SK-N-SH (cell line): ENCODE data around the gene ERH. TPM values are rescaled to one million over a fixed set of nuclear protein-coding genes. Genes with fewer than 3 reads are reported as not detected.
A peak's percentile ranks its signal among the peaks of the same experiment; 100 is the strongest.

Experiments
- CTCF ChIA-PET: fragments of 300-600, 350-600 bp; formaldehyde crosslinking; extraction: SDS; loops from one replicate; lab custom pipeline; 2021; lab: Yijun Ruan, JAX
- POLR2A ChIA-PET: fragments of 350-600 bp; sonication (Branson Sonifier 250); formaldehyde crosslinking; extraction: SDS; loops from one replicate; lab custom pipeline; 2020; ENCODE audit warnings: antibody characterized with exemption, inconsistent platforms; lab: Yijun Ruan, JAX
- DNase-seq: peaks from one replicate; pipeline ENCODE4 v3.0.0; 2012
- H2AFZ ChIP-seq: fragments of 200-600 bp; sonication (generic); 2 replicates; pipeline ENCODE4 v1.8.1; 2016; ENCODE audit warnings: antibody characterized with exemption, mild to moderate bottlenecking, low read depth
- H3F3A ChIP-seq: fragments of 200-600 bp; sonication (generic); replicated peaks from 2 replicates; pipeline ENCODE3; 2016; ENCODE audit warnings: antibody characterized with exemption, mild to moderate bottlenecking; ENCODE audit not compliant: insufficient read depth
- H3K27ac ChIP-seq, 2 experiments: fragments of 200-500 bp in 1 of 2; fragments of 200-600 bp in 1 of 2; sonication (Bioruptor generic) in 1 of 2; sonication (generic), shearing (Covaris generic) in 1 of 2; 2 replicates each; pipeline versions ENCODE4 v1.5.1 to v1.6.1; 2014 to 2016; ENCODE audit warnings: low read depth in 2 of 2, inconsistent platforms in 1 of 2, low read length in 1 of 2, mild to moderate bottlenecking in 1 of 2, mixed read lengths in 1 of 2
- H3K27me3 ChIP-seq: fragments of 200-600 bp; sonication (generic), shearing (Covaris generic); 2 replicates; pipeline ENCODE4 v1.6.1; 2016; ENCODE audit warnings: mixed run types; ENCODE audit not compliant: insufficient read depth
- H3K36me3 ChIP-seq, 2 experiments: fragments of 200-500 bp in 1 of 2; fragments of 200-600 bp in 1 of 2; sonication (Bioruptor generic) in 1 of 2; sonication (generic) in 1 of 2; replicated peaks in 1 of 2; 2 replicates each; pipeline versions ENCODE3 to v1.5.1; 2014 to 2016; ENCODE audit warnings: low read length in 1 of 2, mild to moderate bottlenecking in 1 of 2; ENCODE audit not compliant: insufficient read depth in 2 of 2, control insufficient read depth in 1 of 2
- H3K4me1 ChIP-seq, 2 experiments: fragments of 200-500 bp in 1 of 2; fragments of 200-600 bp in 1 of 2; sonication (Bioruptor generic) in 1 of 2; sonication (generic), shearing (Covaris generic) in 1 of 2; 2 replicates each; pipeline versions ENCODE4 v1.5.1 to v1.6.1; 2014 to 2016; ENCODE audit warnings: low read depth in 1 of 2, low read length in 1 of 2, mixed run types in 1 of 2; ENCODE audit not compliant: insufficient read depth in 2 of 2, control insufficient read depth in 1 of 2
- H3K4me2 ChIP-seq: fragments of 200-600 bp; sonication (generic), shearing (Covaris generic); 2 replicates; pipeline ENCODE4 v1.6.1; 2017; ENCODE audit warnings: mixed run types
- H3K4me3 ChIP-seq, 2 experiments: fragments of 200-500 bp in 1 of 2; fragments of 200-600 bp in 1 of 2; sonication (Bioruptor generic) in 1 of 2; sonication (generic), shearing (Covaris generic) in 1 of 2; 2 replicates each; pipeline versions ENCODE4 v1.5.1 to v1.8.1; 2014 to 2016; ENCODE audit warnings: low read depth in 2 of 2, inconsistent platforms in 1 of 2, low read length in 1 of 2, mild to moderate bottlenecking in 1 of 2, mixed read lengths in 1 of 2, moderate library complexity in 1 of 2
- H3K79me2 ChIP-seq: fragments of 200-600 bp; sonication (generic); 2 replicates; pipeline ENCODE4 v1.8.1; 2017; ENCODE audit warnings: mild to moderate bottlenecking; ENCODE audit not compliant: insufficient read depth
- H3K9ac ChIP-seq: fragments of 200-600 bp; sonication (generic); 2 replicates; pipeline ENCODE4 v1.6.1; 2017; ENCODE audit warnings: mixed run types
- H3K9me2 ChIP-seq: fragments of 200-600 bp; sonication (generic); 2 replicates; pipeline ENCODE4 v1.6.1; 2017; ENCODE audit warnings: mixed run types
- H3K9me3 ChIP-seq: fragments of 200-600 bp; sonication (generic); 2 replicates; pipeline ENCODE4 v1.6.1; 2017; ENCODE audit warnings: mixed run types, mild to moderate bottlenecking, moderate library complexity
- H4K20me1 ChIP-seq: fragments of 200-600 bp; sonication (generic); 2 replicates; pipeline ENCODE4 v1.6.1; 2017; ENCODE audit warnings: mild to moderate bottlenecking, mixed run types; ENCODE audit not compliant: insufficient read depth
- CHD2 ChIP-seq: fragments of 150-350 bp; IDR thresholded peaks from 2 replicates; pipeline ENCODE4 v1.6.1; 2018; ENCODE audit warnings: low read length; ENCODE audit not compliant: partially characterized antibody
- CTCF ChIP-seq: fragments of 200-600 bp; sonication (generic); IDR thresholded peaks from 2 replicates; pipeline ENCODE4 v1.6.1; 2017; ENCODE audit warnings: antibody characterized with exemption, mild to moderate bottlenecking, moderate library complexity
- ELF1 ChIP-seq: IDR thresholded peaks from 2 replicates; pipeline ENCODE4 v1.4.0; 2012
- EZH2phosphoT487 ChIP-seq: fragments of 200-600 bp; sonication (generic); IDR thresholded peaks from 2 replicates; pipeline ENCODE4 v1.6.1; 2017; ENCODE audit warnings: low read depth, mixed run types, mild to moderate bottlenecking, antibody characterized with exemption, moderate library complexity, borderline replicate concordance
- FOXM1 ChIP-seq: IDR thresholded peaks from 2 replicates; pipeline ENCODE4 v1.4.0; 2012; ENCODE audit warnings: low read depth, mild to moderate bottlenecking
- GATA2 ChIP-seq: sonication (generic); formaldehyde crosslinking; IDR thresholded peaks from 2 replicates; pipeline ENCODE4 v1.5.0; 2020; ENCODE audit warnings: mild to moderate bottlenecking, missing genetic modification reagents
- MEF2A ChIP-seq: IDR thresholded peaks from 2 replicates; pipeline ENCODE4 v1.4.0; 2012; ENCODE audit warnings: low read depth, borderline replicate concordance
- MXI1 ChIP-seq: IDR thresholded peaks from 2 replicates; pipeline ENCODE4 v1.6.1; 2012; ENCODE audit warnings: mild to moderate bottlenecking, low read depth, low read length, improper control_type of control experiment
- PBX3 ChIP-seq: IDR thresholded peaks from 2 replicates; pipeline ENCODE4; 2012
- RAD21 ChIP-seq: IDR thresholded peaks from 2 replicates; pipeline ENCODE4 v1.6.1; 2012; ENCODE audit warnings: mild to moderate bottlenecking, low read length
- RCOR1 ChIP-seq: fragments of 150-350 bp; IDR thresholded peaks from 2 replicates; pipeline ENCODE4 v1.6.1; 2017; ENCODE audit warnings: antibody characterized with exemption, low read length
- RFX5 ChIP-seq: IDR thresholded peaks from 2 replicates; pipeline ENCODE4 v1.6.1; 2012; ENCODE audit warnings: mild to moderate bottlenecking, improper control_type of control experiment, low read length
- RXRA ChIP-seq: IDR thresholded peaks from 2 replicates; pipeline ENCODE4 v1.4.0; 2012; ENCODE audit warnings: low read depth, mild to moderate bottlenecking, borderline replicate concordance
- SIN3A ChIP-seq: IDR thresholded peaks from 2 replicates; pipeline ENCODE4 v1.6.1; 2012; ENCODE audit warnings: low read depth, mild to moderate bottlenecking, low read length, moderate library complexity, borderline replicate concordance
- SMC3 ChIP-seq: IDR thresholded peaks from 2 replicates; pipeline ENCODE4 v1.6.1; 2012; ENCODE audit warnings: low read depth, low read length, improper control_type of control experiment
- TAF1 ChIP-seq: IDR thresholded peaks from 2 replicates; pipeline ENCODE4 v1.6.1; 2012; ENCODE audit warnings: low read depth, mild to moderate bottlenecking, low read length, moderate library complexity, borderline replicate concordance
- TCF12 ChIP-seq: IDR thresholded peaks from 2 replicates; pipeline ENCODE4 v1.4.0; 2012
- TEAD4 ChIP-seq: IDR thresholded peaks from 2 replicates; pipeline ENCODE4 v1.4.0; 2012; ENCODE audit warnings: mild to moderate bottlenecking, borderline replicate concordance; ENCODE audit not compliant: insufficient read depth
- USF1 ChIP-seq: IDR thresholded peaks from 2 replicates; pipeline ENCODE4 v1.4.0; 2012; ENCODE audit warnings: low read depth, borderline replicate concordance
- USF2 ChIP-seq: fragments of 150-350 bp; IDR thresholded peaks from 2 replicates; pipeline ENCODE4 v1.6.1; 2017; ENCODE audit warnings: antibody characterized with exemption, low read length, low read depth, borderline replicate concordance
- WGBS: methylation state at CpG from one replicate; pipeline ENCODE4 v1.1.6; 2017; ENCODE audit warnings: low lambda C conversion rate; 5-methylcytosine and 5-hydroxymethylcytosine counted together
- polyA plus RNA-seq, 3 experiments: library from polyadenylated mRNA; depleted of rRNA; stranded (reverse); fragments of >200 nt; gene quantifications; 2 replicates each; pipeline ENCODE4 v1.2.3, GENCODE V29; 2012

ERH gene
- polyA plus RNA-seq, 1 of the 3 experiments (the other 2 are of a cell fraction), result 186 TPM

GRCh38 chr14:69363055-69363454 lies 35.0 kb downstream of the ERH start:
- 39% methylated on average over 3 of the region's 9 CpGs for whole genome bisulfite sequencing
- no peak overlapping the region for H3K4me3 ChIP-seq
- TF ChIP-seq CTCF, result peak; percentile 54
- TF ChIP-seq RAD21, result peak; percentile 84
- 0 out of 2 replicates have a peak, but pooled peaks have one; percentile 22 for TF ChIP-seq RCOR1
- peak; percentile 67 for TF ChIP-seq GATA2 (CRISPR knock-in tag)
- TF ChIP-seq USF1, result no peak
- TF ChIP-seq CHD2, result no peak
- TF ChIP-seq SMC3, result peak; percentile 75
- TF ChIP-seq, all 33 proteins: peak for 5
- ChIA-PET POLR2A (no interaction called here), CTCF (interaction anchor here (0.6 to 9.0 kb wide), 30 partner anchors 8 to 234 kb away, joined by 3 to 92 read pairs (median 6); partner anchors contain the start of gene GALNT16)
- Histone ChIP-seq H3F3A (no peaks in the 10 kb centered on the region), H3K27me3 (no peaks in the 10 kb centered on the region), H3K4me2 (no peak overlapping the region), H3K4me1 (peaks cover 0 to 7% of the 10 kb centered on the region in 2 experiments; a peak in 1 of 4 replicates), H3K9ac (no peak overlapping the region), H3K27ac (no peak overlapping the region), H3K9me3 (no peaks in the 10 kb centered on the region), H2AFZ (no peak overlapping the region), H3K9me2 (no peaks in the 10 kb centered on the region), H3K79me2 (no peaks in the 10 kb centered on the region), H4K20me1 (no peaks in the 10 kb centered on the region), H3K36me3 (peaks cover 0 to 3% of the 10 kb centered on the region in 2 experiments)
- DNase-seq, result peak; percentile 78

- Histone ChIP-seq H4K20me1 (no peaks in the 10 kb centered on the region), H3K9me3 (no peaks in the 10 kb centered on the region), H3K79me2 (no peaks in the 10 kb centered on the region), H3K4me2 (no peak overlapping the region), H3F3A (no peaks in the 10 kb centered on the region), H3K9me2 (no peaks in the 10 kb centered on the region), H3K36me3 (peaks cover 0 to 3% of the 10 kb centered on the region in 2 experiments), H3K9ac (no peak overlapping the region), H3K27me3 (no peaks in the 10 kb centered on the region), H2AFZ (no peak overlapping the region), H3K4me1 (peaks cover under 1 to 7% of the 10 kb centered on the region in 2 experiments; a peak in 2 of 4 replicates), H3K27ac (no peak overlapping the region), H3K4me3 (no peak overlapping the region)
- DNase-seq, result no peak
- ChIA-PET CTCF (interaction anchor here (0.7 to 3.3 kb wide), 5 partner anchors 67 to 231 kb away, joined by 3 to 32 read pairs (median 3); no protein-coding TSS in a partner anchor), POLR2A (no interaction called here)
- 85% methylated on average over 4 of the region's 7 CpGs for WGBS
- TF ChIP-seq MEF2A, result no peak
- TF ChIP-seq RCOR1, result no peak
- no peak for TF ChIP-seq FOXM1
- no peak for TF ChIP-seq PBX3
- TF ChIP-seq ELF1, result no peak
- TF ChIP-seq MXI1, result no peak
- no peak for TF ChIP-seq RXRA
- no peak for TF ChIP-seq GATA2 (CRISPR knock-in tag)
- no peak for TF ChIP-seq TCF12
- TF ChIP-seq USF1, result no peak
- TF ChIP-seq USF2, result no peak
- TF ChIP-seq TEAD4, result no peak
- TF ChIP-seq TAF1, result no peak
- no peak for TF ChIP-seq EZH2phosphoT487
- TF ChIP-seq RFX5, result no peak
- TF ChIP-seq SIN3A, result no peak
These were observed 37.5 kb downstream of the ERH start for GRCh38 chr14:69360438-69361108.
